KG1 (cell line): ENCODE data around the gene TNS3.
A peak's percentile ranks its signal among the peaks of the same experiment; 100 is the strongest.

Experiments
- DNase-seq: peaks from one replicate; lab custom pipeline; 2025; lab: John Stamatoyannopoulos, UW

The TNS3 gene

GRCh38 chr7:47581438-47581803 lies 490 bp downstream of the TNS3 start:
- DNase-seq = no peak

- DNase-seq = no peak
Measured at GRCh38 chr7:47580811-47581331, 1.0 kb downstream of the TNS3 start.

- DNase-seq = no peak
Measured at GRCh38 chr7:47580175-47580706, 1.7 kb downstream of the TNS3 start.

DNA sequence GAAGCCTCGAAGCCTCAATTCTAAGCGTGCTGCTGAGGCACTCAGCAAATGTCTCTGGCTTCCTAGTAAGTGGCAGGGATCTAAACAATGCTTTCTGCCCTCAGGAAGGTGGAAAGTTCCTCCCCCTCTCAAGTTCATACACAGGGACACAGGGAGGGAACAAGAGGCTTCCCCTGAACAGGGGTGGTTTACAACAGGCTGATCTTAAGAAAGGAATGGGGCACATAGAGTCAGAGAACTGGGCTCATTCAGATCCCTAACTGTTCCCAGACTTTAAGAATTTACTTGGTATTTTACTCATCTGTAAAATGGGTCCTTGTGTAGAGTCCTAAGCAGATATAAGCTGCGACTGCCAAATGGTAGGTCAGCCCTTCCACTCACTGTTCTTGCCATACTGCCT lies 2.5 kb downstream of the TNS3 start:
- DNase-seq = no peak

DNA sequence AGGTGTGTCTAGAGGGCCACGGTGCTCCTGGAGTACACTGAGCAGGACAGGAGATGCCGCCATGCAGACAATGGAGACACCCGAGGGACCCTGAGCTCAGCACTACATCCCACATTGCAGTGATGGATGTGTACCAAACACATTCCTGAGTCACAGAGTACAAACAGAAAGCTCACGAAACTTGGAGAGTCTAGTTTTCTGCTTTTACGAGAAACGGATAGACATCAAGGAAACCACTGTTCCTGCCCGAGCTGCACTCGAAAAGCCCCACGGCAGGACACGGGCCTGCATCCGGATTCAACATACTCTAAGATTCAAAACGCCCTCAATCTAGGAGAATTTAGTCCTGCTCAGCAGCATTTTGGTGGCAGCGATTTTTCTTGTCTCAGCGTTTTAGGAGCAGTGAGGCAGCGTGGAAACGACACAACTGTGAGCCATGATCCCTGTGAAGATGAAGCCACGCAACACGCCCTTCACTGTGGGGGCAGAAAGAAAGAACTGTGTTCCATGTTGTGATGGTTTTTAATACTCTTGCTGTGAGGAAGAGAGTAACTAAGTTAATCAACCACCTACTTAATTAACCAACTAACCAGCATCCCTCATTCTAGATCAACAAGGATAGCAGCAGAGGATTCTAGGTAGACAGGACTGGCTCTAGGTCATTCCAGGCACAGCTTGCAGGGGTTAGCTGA lies 3.2 kb downstream of the TNS3 start:
- peak; percentile 49 for DNase-seq

DNA sequence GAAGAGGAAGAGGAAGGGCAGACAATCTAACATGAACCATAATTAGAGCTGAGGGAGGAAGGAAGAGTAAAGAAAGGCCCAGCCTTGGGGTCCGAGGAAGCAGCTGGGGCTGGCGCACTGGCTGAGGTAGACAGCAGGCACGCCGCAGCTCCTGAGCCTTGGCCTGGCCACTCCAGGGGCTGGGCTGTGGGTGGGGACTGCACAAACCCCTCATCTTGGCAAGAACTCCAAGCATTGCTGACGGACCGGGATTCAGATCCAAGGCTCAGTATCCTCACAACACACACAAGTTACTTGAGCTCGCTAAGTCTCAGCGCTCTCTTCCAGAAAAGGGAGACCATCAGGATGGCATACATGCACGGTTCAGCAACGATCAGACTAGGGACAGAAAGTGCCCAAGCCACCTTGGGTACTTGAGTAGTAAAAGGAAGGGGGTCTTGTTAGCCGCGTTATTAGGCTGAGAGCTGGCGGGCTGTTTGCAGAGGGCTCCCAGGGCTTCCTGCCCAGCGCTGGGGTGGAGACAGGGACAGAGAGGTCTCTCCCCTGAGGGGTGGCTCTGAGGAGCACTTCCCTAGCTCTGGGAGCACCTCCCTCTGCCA lies 4.5 kb downstream of the TNS3 start:
- peak; percentile 36 for DNase-seq

DNA sequence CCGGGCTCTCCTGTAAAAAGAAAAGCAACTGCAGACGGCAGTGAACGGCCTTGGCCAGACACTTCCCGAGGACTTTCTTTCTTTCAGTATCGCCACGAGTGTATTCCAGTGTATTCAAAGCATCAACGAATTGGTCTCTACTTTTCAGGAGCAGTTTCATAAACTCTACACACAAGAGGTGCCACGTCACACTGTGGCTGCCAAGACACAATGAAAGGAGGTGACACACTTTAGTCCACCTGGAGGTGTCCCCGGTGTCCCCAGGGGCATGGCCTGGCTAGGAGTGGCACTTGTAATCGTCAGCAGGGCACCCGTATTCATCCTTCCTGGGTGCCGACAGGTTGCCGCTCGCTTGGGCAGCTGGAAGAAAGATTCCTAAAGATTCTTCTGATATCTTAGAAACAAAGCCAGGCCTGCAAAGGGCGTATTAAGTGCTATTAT lies 5.0 kb downstream of the TNS3 start:
- DNase-seq = no peak

DNA sequence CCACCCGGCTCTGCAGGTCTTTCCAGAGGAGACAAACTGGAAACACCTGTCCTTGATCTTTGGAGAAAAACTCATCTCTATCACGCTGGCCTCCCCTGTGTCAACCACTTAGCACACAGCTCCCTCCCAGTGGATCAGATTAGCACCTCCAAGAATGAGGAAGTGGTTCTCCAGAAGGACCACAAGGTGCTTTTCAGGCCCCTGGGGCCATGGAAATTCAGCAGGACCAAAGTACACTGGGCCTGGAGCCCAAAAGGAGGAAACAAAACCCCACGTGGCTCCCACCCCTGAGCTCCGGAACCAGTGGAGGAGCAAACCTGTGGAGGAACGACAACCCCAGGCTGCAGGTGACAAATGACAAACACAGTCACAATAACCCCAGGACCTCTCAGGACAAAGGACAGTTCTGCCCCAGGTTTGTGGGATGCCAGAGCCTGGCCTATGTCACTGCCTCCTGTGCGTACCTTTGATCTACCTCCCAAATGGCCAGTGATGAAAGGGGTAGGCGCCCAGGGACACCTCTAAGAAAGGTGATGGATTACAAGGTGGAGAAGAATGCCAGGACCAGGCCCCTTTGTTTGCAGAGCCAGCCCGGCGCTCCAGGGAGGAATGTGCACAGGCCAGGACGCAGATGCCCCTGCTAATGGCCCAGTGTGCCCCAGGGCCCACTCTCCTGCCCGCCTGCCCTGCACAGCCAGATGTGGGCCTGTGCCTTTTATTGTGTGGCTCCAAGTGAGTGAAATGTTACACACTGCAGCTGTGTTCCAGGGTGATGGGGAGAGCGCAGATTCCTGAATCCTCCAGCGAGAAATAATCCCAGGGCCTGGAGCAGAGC lies 5.7 kb downstream of the TNS3 start:
- no peak for DNase-seq

DNA sequence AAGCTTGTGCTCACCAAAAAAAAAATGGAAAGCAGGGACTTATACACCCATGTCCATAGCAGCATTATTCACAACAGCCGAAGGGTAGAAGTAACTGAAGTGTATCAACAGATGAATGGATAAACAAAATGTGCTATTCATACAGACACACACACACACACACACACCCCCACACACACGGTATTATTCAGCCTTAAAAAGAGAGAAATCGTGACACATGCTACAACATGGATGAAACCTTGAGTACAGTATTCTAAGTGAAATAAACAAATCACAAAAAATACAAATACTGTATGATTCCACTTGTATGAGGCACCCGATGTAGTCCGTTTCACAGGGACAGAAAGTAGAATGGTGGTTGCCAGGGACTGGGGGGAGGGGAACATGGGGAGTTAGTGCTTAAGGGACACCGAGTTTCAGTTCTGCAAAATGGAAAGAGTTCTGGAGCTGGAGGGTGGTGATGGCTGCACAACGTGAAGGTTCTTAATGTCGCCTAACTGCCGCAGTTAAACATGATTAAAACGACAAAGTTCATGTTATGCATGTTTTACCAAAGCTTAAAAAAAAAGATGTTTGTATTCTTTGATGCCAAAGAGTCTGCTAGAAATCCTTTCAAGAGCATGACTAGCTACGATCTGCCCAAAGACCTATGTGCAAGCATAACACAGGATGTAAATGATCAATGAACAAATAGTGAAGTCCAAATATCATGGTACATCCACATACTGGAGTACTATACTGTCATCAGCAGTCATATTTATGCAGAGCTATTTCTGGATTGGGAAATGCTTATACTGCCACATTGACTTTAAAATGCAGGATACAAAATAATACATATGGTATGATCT lies 7.2 kb downstream of the TNS3 start:
- peak; percentile 68 for DNase-seq

DNA sequence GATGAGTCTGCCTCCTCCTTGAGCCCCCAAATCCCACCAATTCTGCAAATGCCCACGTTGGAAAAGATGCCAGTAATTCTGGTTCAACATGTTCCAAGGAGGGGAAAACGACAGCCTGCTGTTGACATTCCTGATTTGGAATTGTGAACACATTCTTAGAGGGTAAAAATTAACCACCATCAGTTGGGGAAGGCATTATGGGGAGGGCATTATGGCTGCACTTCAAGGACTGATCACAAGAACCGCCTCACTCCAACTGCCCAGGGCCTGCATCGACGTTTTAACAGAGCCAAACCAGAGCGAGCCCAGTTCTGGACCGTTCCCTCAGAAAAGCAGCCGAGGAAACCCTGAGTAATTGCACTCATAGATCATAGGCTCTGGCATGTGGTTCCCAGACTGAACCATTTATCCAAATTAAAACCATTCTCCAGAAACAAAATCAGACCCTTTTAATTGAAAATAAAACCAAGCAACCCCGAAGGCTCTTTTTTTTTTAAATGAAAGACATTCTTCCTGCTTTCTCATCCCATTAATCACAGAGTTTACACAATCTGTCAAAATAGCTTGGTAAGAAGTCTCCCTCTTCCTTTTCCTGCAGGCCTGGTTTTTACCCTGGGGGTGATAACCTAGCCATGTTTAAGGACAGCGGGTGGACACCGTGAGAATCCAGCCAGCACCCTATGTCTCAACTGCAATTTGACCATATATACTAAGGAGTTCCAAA lies 8.0 kb downstream of the TNS3 start:
- DNase-seq = peak; percentile 51

- no peak for DNase-seq
Measured at GRCh38 chr7:47572939-47573757, 8.8 kb downstream of the TNS3 start.

DNA sequence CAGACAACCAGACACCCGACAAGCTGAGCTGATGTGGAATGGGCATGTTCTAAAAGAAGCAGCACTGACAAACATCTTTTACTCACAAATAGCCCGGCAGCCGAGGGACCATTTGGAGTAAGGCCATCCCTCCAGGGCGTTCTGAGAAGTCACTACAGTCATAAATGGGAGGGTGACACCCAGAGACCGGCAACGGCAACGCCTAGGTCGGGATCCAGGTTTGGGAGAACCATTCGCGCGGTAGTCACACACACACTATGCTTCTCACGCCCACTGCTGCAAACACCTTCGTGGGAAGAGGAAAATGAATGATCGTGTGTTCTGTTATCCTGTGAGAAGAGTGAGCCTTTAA lies 9.8 kb downstream of the TNS3 start:
- no peak for DNase-seq

GRCh38 chr7:47571331-47572093 lies 10.4 kb downstream of the TNS3 start:
- peak; percentile 74 for DNase-seq

- no peak for DNase-seq
Measured at GRCh38 chr7:47570649-47571050, 11.3 kb downstream of the TNS3 start.

DNA sequence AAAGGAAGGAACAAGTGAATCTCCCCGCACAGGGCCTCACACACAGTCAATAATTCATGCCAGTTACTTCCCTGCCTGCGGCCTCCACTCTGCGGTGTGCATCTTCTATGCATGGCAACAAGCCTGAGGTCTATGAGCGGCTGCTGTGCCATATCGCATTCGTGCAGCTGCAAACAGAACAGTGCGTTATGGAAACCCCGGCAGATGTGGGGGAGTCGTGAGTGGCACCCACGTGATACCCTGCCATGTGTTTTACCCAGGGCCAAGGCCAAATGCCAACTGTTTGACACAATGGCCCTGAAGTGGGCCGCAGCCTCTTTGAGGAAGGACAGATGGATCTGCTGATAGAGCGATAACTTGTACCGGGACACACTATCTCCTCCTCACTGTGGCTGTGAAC lies 13.4 kb downstream of the TNS3 start:
- DNase-seq = peak; percentile 80

DNA sequence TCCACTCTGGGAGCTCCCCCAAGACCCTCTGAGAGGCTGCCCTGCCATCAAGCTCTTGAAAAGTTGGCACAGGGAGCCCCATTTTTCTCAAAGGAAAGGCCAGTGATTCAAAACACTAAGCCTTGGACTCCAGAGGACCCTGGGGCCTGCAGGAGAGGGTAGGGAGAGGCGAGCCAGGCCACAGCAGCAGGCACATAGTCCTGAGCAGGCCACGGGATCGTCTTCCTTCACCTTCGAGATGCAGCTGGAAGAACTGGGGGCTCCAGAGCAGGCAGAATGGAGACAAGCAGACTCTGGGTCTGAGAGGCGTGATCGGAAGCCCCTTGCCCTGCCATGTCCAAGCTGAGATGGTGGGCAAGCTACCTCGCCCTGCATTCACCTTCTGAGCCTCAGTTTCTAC lies 13.9 kb downstream of the TNS3 start:
- DNase-seq = no peak

DNA sequence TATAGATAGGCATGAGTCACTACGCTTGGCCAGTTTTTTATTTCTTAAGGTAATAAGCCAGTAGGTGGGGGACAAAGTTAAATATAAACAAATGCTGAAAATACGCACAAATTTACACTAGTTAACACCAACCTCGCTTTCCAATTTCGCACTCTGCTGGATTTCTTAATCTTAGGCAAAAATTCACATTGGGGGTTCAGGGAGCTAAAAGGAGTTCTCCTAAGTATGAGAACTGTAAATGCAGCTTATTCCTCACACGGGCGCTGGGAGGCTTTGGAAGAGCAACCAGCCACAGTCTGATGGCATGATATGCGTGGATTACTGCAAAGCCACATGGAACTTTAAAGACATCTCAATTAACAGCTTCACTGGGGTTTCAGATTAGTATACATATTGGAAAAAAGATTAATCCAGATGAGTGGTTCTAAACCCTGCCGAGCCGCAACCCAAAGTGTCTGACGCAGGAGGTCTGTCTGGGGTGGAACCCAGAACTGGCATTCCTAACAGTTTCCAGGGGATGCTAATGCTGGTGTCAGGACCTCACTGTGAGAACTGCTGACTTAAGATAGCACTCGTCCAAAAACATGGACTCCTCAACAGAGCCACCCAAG lies 16.2 kb downstream of the TNS3 start:
- DNase-seq = no peak

DNA sequence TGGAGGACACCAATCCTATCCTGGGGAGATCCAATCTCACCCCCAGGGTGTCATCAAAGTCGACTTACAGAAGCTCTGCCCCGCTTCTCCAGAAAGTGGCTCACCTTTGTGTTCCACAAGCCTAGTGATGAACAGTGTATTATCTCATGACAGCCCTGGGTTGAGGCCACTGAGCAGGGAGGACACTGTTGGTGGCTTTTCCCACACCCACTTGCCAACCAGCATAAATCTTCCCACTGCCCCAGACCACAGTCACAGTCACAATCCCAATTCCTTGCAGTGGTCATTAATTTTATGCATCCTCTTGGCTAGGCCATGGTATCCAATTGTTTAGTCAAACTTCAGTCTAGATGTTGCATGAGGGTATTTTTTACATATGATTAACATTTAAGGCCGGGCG lies 18.4 kb downstream of the TNS3 start:
- DNase-seq = no peak
